BLaER1 (cell line): ENCODE results near the gene SDK1.

Experiments used
- H3K27ac ChIP-seq: shearing (Covaris generic); formaldehyde crosslinking; 2 replicates; pipeline ENCODE4 v1.8.1; 2022
- H3K27me3 ChIP-seq: shearing (Covaris generic); formaldehyde crosslinking; 2 replicates; pipeline ENCODE4 v1.8.1; 2022
- H3K36me3 ChIP-seq: shearing (Covaris generic); formaldehyde crosslinking; 2 replicates; pipeline ENCODE4 v1.8.1; 2022
- H3K4me1 ChIP-seq: shearing (Covaris generic); formaldehyde crosslinking; 2 replicates; pipeline ENCODE4 v1.8.1; 2022
- H3K4me2 ChIP-seq: shearing (Covaris generic); formaldehyde crosslinking; 2 replicates; pipeline ENCODE4 v1.8.1; 2022
- H3K4me3 ChIP-seq: shearing (Covaris generic); formaldehyde crosslinking; 2 replicates; pipeline ENCODE4 v1.8.1; 2022
- H3K9ac ChIP-seq: shearing (Covaris generic); formaldehyde crosslinking; 2 replicates; pipeline ENCODE4 v1.8.1; 2022
- H3K9me3 ChIP-seq: shearing (Covaris generic); formaldehyde crosslinking; 2 replicates; pipeline ENCODE4 v1.8.1; 2022
- H4K20me1 ChIP-seq: shearing (Covaris generic); formaldehyde crosslinking; 2 replicates; pipeline ENCODE4 v1.8.1; 2022
- Cebpa-rat ChIP-seq: shearing (Covaris generic); IDR thresholded peaks from 2 replicates; pipeline ENCODE4 v1.8.1; 2022

The SDK1 gene

DNA sequence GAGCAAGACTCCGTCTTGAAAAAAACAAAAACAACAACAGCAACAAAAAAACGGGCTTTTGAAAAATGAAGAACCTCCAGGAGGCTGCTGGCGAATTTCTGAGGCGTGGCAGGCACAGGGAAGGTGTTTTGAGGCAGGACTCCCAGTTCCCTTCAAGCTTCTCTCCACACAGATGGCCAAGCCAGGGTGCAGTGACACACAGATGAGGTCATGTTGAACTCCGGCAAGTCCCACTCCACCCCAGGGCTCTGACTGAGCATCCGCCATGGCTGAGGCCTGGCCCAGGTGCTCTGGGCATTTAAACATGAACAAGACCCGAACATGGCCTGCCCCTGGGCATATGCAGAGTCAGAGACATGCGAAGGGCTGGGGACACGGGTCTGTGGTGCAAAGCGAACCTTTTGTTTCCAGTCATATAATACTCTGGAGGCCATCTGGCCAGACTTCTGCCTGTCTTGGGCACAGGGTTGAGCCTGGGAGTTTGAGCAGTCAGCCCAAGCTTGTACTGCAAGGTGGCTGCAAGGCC is 866.4 kb downstream of the SDK1 start:
- Histone ChIP-seq H3K9ac (no peak overlapping the region), H3K27me3 (no peaks in the 10 kb centered on the region), H4K20me1 (no peaks in the 10 kb centered on the region), H3K9me3 (no peaks in the 10 kb centered on the region), H3K4me1 (no peaks in the 10 kb centered on the region), H3K36me3 (no peaks in the 10 kb centered on the region), H3K4me2 (no peak overlapping the region), H3K27ac (no peak overlapping the region), H3K4me3 (no peak overlapping the region)
- TF ChIP-seq Cebpa-rat = no peak

DNA sequence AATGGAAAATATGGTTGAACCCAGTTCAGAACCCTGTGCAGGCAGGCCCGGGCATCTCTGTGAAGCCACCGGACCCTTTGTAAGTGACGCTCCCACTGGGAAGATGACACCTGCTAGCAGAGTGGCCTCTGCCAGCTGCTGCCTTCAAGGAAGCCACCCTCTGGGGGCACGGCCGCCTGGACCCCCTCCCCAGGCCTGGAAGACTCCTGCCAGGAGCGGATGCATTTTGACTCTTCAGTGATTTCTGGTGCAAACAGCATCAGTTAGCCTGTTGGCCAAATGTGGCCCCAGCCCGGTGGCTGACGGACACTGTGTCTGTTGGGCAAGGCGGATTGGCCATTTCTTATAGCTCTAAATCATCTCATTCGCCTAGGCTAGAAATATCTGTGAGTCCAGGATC is 867.0 kb downstream of the SDK1 start:
- no peaks in the 10 kb centered on the region for H3K36me3 ChIP-seq
- no peaks in the 10 kb centered on the region for H3K9me3 ChIP-seq
- H3K4me2 ChIP-seq = no peak overlapping the region
- H3K4me1 ChIP-seq = no peaks in the 10 kb centered on the region
- TF ChIP-seq Cebpa-rat = no peak
- H3K27ac ChIP-seq = no peak overlapping the region
- H3K9ac ChIP-seq = no peak overlapping the region
- no peak overlapping the region for H3K4me3 ChIP-seq
- H4K20me1 ChIP-seq = no peaks in the 10 kb centered on the region
- no peaks in the 10 kb centered on the region for H3K27me3 ChIP-seq

DNA sequence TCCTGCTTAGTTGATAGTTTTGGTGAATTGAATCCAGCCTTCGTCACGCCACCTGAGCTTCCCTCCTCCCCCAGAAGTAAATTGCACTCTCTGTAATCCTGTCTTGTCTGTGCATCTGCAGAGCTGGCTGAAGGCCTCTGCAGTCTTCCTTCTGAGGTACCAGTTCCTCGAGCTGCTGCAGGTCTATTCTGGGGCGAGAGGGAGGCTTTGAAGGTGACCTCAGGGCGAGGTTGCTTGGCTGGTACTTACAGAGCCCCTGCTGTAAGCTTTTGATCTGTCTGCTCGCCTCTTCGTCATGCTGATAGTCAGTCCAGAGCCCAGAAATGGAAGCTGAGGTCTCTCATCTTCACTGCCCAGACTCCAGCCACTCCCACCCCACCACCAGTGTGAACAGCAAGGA is 867.5 kb downstream of the SDK1 start:
- H3K9ac ChIP-seq = no peak overlapping the region
- H3K9me3 ChIP-seq = no peaks in the 10 kb centered on the region
- no peaks in the 10 kb centered on the region for H3K4me1 ChIP-seq
- H3K4me2 ChIP-seq = no peak overlapping the region
- no peak overlapping the region for H3K4me3 ChIP-seq
- H3K27ac ChIP-seq = no peak overlapping the region
- H3K27me3 ChIP-seq = no peaks in the 10 kb centered on the region
- TF ChIP-seq Cebpa-rat = no peak
- no peaks in the 10 kb centered on the region for H3K36me3 ChIP-seq
- H4K20me1 ChIP-seq = no peaks in the 10 kb centered on the region

DNA sequence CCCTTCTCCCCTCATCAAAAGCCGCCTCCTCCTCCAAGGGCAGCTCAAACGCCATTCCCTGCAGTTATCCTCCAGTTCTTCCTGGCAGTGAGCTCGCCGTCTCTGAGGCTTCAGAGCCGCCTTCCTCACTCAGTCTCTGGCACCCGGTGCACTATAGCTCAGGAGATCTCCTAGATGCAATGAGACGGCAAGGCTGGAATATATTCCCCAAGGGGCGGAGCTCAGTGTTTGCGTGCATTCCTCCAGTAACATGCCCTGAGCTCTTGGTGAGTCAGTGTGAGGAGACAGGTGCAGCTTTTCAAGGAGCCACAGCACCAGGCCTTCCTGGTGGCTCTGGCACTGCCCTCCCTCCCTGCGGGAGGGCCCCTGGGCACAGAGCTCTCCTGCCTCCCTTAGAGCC is 868.4 kb downstream of the SDK1 start:
- Histone ChIP-seq H3K4me1 (no peaks in the 10 kb centered on the region), H3K4me2 (no peak overlapping the region), H3K27me3 (no peaks in the 10 kb centered on the region), H3K27ac (no peak overlapping the region), H3K9me3 (no peaks in the 10 kb centered on the region), H3K36me3 (no peaks in the 10 kb centered on the region), H4K20me1 (no peaks in the 10 kb centered on the region), H3K9ac (no peak overlapping the region), H3K4me3 (no peak overlapping the region)
- TF ChIP-seq Cebpa-rat = no peak

DNA sequence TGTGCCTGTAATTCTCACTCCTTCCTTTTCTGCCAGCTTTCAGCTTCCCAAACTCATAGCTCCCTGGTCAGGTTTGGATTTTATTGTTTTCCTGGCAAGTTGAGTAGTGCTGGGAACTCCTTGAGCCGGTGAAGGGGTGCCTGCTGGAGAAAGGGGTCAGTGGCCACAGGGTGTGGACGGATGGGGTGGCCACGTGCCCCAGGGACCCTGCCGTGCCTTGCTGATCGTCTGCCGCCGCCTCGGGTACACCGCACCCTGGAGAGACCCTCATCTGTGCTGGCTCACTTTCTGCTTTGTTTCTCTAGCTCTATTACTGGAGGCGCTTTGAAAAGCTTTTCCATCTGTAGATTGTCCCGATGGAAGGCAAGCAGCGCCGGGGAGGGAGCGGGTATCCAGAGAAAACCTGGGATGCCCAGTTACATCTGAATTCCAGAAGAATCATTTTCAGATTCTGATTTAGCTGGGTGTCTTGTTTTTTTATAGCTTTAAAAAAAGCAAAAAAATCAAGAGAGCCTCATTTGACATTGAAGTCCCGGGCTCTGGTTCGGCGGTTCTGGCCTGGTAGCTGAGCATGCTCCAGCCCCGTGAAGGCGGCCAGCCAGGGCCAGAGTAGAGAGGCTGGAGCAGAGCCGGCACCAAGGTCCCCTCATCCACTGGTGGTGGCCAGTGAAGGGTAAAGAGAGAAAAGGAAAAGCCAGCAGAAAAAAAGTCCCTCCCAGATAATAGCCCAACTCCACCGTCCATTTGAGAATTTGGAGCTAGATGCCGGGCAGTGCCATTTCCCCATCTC is 870.1 kb downstream of the SDK1 start:
- H3K36me3 ChIP-seq = no peaks in the 10 kb centered on the region
- H3K4me2 ChIP-seq = no peak overlapping the region
- H3K4me3 ChIP-seq = no peak overlapping the region
- TF ChIP-seq Cebpa-rat = no peak
- no peak overlapping the region for H3K9ac ChIP-seq
- H3K9me3 ChIP-seq = no peaks in the 10 kb centered on the region
- H3K27ac ChIP-seq = no peak overlapping the region
- no peaks in the 10 kb centered on the region for H3K27me3 ChIP-seq
- no peaks in the 10 kb centered on the region for H3K4me1 ChIP-seq
- H4K20me1 ChIP-seq = no peaks in the 10 kb centered on the region

DNA sequence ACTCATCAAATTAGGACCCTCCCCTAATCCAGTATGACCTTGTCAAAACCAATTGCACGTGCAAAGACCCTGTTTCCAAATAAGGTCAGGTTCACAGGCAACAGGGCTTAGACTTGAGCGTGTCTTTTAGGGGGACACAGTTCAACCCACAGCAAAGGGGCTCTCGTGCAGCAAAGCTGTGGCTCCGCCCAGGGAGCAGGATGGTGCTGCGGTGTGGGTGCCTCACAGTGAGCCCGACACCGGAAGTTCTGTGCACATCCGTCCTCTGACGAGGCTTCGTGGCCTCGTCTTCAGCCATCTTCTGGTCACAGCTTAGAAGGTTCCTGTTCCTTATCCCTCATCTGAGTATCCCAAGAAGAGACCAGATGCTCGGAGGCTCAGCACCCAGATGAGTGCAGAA is 871.8 kb downstream of the SDK1 start:
- Histone ChIP-seq H3K4me3 (no peak overlapping the region), H3K36me3 (no peaks in the 10 kb centered on the region), H3K4me1 (no peaks in the 10 kb centered on the region), H3K27me3 (no peaks in the 10 kb centered on the region), H3K4me2 (no peak overlapping the region), H4K20me1 (no peaks in the 10 kb centered on the region), H3K9me3 (no peaks in the 10 kb centered on the region), H3K9ac (no peak overlapping the region), H3K27ac (no peak overlapping the region)
- no peak for TF ChIP-seq Cebpa-rat

DNA sequence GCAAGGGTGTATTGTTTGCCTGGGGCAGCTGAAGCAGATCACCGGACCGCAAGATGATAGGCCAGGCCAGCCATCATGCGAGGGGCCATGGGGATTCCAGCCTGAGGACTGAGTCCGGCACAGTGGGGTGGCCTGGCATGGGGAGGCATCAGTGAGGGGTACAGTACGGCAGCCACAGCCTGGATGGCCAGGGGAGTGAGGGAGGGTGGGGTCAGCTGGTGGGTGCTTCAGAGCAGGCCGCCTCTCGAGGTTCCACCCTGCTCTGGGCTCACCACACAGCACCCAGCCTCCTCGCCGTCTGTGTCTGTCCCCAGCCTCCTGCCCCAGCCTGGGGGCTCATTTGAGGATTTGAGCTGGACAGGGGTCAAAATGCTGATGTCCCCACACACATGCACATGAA is 872.6 kb downstream of the SDK1 start:
- Histone ChIP-seq H3K27ac (no peak overlapping the region), H3K4me1 (no peaks in the 10 kb centered on the region), H3K27me3 (no peaks in the 10 kb centered on the region), H3K9me3 (no peaks in the 10 kb centered on the region), H3K9ac (no peak overlapping the region), H3K36me3 (no peaks in the 10 kb centered on the region), H3K4me2 (no peak overlapping the region), H3K4me3 (no peak overlapping the region), H4K20me1 (no peaks in the 10 kb centered on the region)
- no peak for TF ChIP-seq Cebpa-rat

DNA sequence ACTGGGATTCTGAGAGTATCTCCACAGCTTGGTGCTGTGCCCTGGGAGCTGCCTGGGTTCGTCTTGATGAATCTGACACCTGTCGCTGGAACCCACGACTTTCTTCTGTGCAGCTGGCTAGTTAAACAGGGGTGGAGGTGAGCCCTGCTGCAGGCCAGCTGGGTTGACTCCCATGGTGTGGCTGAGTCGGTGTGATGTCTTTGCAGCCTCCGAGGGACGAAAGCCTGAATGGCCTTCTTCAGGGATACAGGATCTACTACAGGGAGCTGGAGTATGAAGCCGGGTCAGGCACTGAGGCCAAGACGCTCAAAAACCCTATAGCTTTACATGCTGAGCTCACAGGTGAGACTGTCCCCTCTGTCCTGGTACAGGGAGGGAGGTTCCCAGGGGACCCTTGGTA is 873.0 kb downstream of the SDK1 start:
- Histone ChIP-seq H3K9me3 (no peaks in the 10 kb centered on the region), H3K4me3 (no peak overlapping the region), H4K20me1 (no peaks in the 10 kb centered on the region), H3K4me2 (no peak overlapping the region), H3K27ac (no peak overlapping the region), H3K9ac (no peak overlapping the region), H3K4me1 (no peaks in the 10 kb centered on the region), H3K36me3 (no peaks in the 10 kb centered on the region), H3K27me3 (no peaks in the 10 kb centered on the region)
- TF ChIP-seq Cebpa-rat = no peak

DNA sequence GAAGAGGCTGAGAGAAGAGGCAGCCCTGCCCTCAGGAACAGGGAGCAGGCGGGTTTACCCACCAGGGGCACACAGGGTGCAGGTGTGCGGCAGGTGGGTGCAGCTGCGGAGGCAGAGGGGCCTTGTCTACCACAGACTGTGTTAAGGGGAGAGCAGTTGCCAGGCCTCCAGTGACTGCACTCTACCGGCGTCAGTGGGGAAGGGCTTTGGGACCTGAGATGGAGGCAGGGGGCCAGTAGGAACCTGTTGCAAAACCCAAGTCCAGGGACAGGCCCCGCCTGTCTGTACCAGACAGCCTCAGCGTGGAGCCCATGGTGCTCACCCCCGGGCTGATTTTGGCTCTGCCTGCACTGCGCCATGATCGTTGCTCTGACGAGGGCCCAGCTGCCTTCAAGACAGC is 873.4 kb downstream of the SDK1 start:
- no peak overlapping the region for H3K4me2 ChIP-seq
- H3K4me3 ChIP-seq = no peak overlapping the region
- H3K4me1 ChIP-seq = no peaks in the 10 kb centered on the region
- no peaks in the 10 kb centered on the region for H3K36me3 ChIP-seq
- no peaks in the 10 kb centered on the region for H4K20me1 ChIP-seq
- no peaks in the 10 kb centered on the region for H3K9me3 ChIP-seq
- H3K9ac ChIP-seq = no peak overlapping the region
- no peak for TF ChIP-seq Cebpa-rat
- no peak overlapping the region for H3K27ac ChIP-seq
- no peaks in the 10 kb centered on the region for H3K27me3 ChIP-seq

DNA sequence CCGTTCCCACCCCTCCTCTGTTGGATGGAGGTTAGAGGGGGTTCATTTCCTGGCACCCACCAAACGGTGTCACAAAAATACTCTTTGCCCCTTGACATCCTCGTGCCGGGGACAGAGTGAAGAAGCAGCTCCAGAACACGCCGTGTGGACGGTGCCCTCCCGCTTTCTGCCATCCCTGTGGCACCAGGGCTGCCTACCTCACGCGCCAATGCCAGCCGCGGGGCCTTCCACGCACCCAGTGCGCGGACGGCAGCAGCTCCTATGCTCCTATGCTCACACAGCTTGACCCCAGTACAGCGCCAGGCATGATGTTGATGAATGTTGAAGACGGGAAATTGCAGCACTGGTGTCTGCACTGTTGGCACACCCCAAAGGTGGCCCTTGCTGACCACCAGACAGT is 873.8 kb downstream of the SDK1 start:
- no peak overlapping the region for H3K9ac ChIP-seq
- no peaks in the 10 kb centered on the region for H3K27me3 ChIP-seq
- H3K4me2 ChIP-seq = no peak overlapping the region
- no peak overlapping the region for H3K27ac ChIP-seq
- no peaks in the 10 kb centered on the region for H4K20me1 ChIP-seq
- no peaks in the 10 kb centered on the region for H3K9me3 ChIP-seq
- H3K4me3 ChIP-seq = no peak overlapping the region
- no peak for TF ChIP-seq Cebpa-rat
- H3K36me3 ChIP-seq = no peaks in the 10 kb centered on the region
- H3K4me1 ChIP-seq = no peaks in the 10 kb centered on the region
